ENCODE measurements around the gene ENGASE. TPM values are rescaled to one million over a fixed set of nuclear protein-coding genes. Genes with fewer than 3 reads are reported as not detected.

The ENGASE gene
- total and polyA plus RNA-seq, 2 of the 4 experiments (the other 2 are of a cell fraction) = 3.9 to 12.1 TPM

- no peak overlapping the region for H3K9ac ChIP-seq (ENCODE audit: low read depth, low read length)
- H2AK9ac ChIP-seq (replicated peaks; ENCODE audit: low read depth, low read length, poor library complexity) = no peak overlapping the region
- no peaks in the 10 kb centered on the region for H4K20me1 ChIP-seq (ENCODE audit: insufficient read depth, low read length)
- no peak overlapping the region for H4K91ac ChIP-seq (ENCODE audit: insufficient read depth, low read depth, low read length)
- H3K4me2 ChIP-seq (ENCODE audit: low read depth, low read length) = no peak overlapping the region
- H3K23ac ChIP-seq (ENCODE audit: low read depth, low read length) = no peak overlapping the region
- ChIA-PET CTCF (no interaction called here), POLR2A (ENCODE audit: unreplicated experiment) (interaction anchor here (0.6 kb wide), 1 partner anchor 20 kb away, joined by 9 read pairs; the partner anchor contains the start of gene CANT1)
- no peak overlapping the region for H3K18ac ChIP-seq (ENCODE audit: low read depth, low read length)
- H2BK15ac ChIP-seq (ENCODE audit: low read depth, low read length) = no peak overlapping the region
- no peak overlapping the region for H4K5ac ChIP-seq (ENCODE audit: low read depth, low read length)
- H2BK120ac ChIP-seq (ENCODE audit: low read depth, low read length) = no peak overlapping the region
- peaks cover 28% of the 10 kb centered on the region for H3K9me1 ChIP-seq (ENCODE audit: insufficient read depth, low read length)
- ATAC-seq (ENCODE audit: low read depth) (no peak), DNase-seq (no peak)
- H3K27ac ChIP-seq (ENCODE audit: insufficient read depth, low read length) = no peak overlapping the region
- intact Hi-C loops (cut with micrococcal nuclease) = no loop called here
- H3K14ac ChIP-seq (replicated peaks; ENCODE audit: low read depth, low read length) = no peak overlapping the region
- dilution Hi-C loops (cut with HindIII; ENCODE audit: low sequenced_read_pairs, unreplicated experiment) = no loop called here
- no peak overlapping the region for H3K56ac ChIP-seq (ENCODE audit: extremely low read depth, insufficient read depth, low read length)
- no peak overlapping the region for H3K4ac ChIP-seq (ENCODE audit: low read depth, low read length)
- H3K4me3 ChIP-seq (ENCODE audit: insufficient read depth, low read depth, low read length) = no peak overlapping the region
- peaks cover 7 to 31% of the 10 kb centered on the region in 2 experiments; a peak in 2 of 4 replicates for H3K79me1 ChIP-seq (ENCODE audit: low read depth in 1 of 2, low read length in 2 of 2)
- BruUV-seq (replicated peaks) = no TSS peak
- H2BK20ac ChIP-seq (ENCODE audit: low read depth, low read length) = no peak overlapping the region
- H2BK5ac ChIP-seq (ENCODE audit: low read depth, low read length, poor library complexity, severe bottlenecking) = no peak overlapping the region
- TF ChIP-seq CEBPB (IDR thresholded peaks at IDR 0.05; ENCODE audit: low read depth, low read length) = no peak
- TF ChIP-seq FOS (IDR thresholded peaks at IDR 0.05; ENCODE audit: low read depth, low read length) = no peak
- TF ChIP-seq MAFK (IDR thresholded peaks at IDR 0.05; ENCODE audit: low read depth, low read length) = no peak
- no peak for TF ChIP-seq CHD1 (IDR thresholded peaks at IDR 0.05; ENCODE audit: low read depth, low read length)
- TF ChIP-seq, protein P1, sequence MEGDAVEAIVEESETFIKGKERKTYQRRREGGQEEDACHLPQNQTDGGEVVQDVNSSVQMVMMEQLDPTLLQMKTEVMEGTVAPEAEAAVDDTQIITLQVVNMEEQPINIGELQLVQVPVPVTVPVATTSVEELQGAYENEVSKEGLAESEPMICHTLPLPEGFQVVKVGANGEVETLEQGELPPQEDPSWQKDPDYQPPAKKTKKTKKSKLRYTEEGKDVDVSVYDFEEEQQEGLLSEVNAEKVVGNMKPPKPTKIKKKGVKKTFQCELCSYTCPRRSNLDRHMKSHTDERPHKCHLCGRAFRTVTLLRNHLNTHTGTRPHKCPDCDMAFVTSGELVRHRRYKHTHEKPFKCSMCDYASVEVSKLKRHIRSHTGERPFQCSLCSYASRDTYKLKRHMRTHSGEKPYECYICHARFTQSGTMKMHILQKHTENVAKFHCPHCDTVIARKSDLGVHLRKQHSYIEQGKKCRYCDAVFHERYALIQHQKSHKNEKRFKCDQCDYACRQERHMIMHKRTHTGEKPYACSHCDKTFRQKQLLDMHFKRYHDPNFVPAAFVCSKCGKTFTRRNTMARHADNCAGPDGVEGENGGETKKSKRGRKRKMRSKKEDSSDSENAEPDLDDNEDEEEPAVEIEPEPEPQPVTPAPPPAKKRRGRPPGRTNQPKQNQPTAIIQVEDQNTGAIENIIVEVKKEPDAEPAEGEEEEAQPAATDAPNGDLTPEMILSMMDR (conservative IDR thresholded peaks at IDR 0.05; ENCODE audit: low read depth, low read length) = no peak
- TF ChIP-seq RCOR1 (IDR thresholded peaks at IDR 0.05; ENCODE audit: insufficient replicate concordance, low read length) = no peak
- no peak for TF ChIP-seq MXI1 (IDR thresholded peaks at IDR 0.05; ENCODE audit: borderline replicate concordance, low read depth, low read length)
- no peak for TF ChIP-seq BHLHE40 (IDR thresholded peaks at IDR 0.05; ENCODE audit: low read depth, low read length)
- no peak for TF ChIP-seq SMC3 (IDR thresholded peaks at IDR 0.05; ENCODE audit: low read depth, low read length)
- TF ChIP-seq RAD21 (IDR thresholded peaks at IDR 0.05; ENCODE audit: low read length) = no peak
- TF ChIP-seq NFE2L2 (IDR thresholded peaks at IDR 0.05; ENCODE audit: low read depth, low read length) = no peak
- TF ChIP-seq POLR2A (IDR thresholded peaks at IDR 0.05; ENCODE audit: low read depth, low read length) = no peak
- no peak for TF ChIP-seq RFX5 (IDR thresholded peaks at IDR 0.05; ENCODE audit: low read depth, low read length)
- no peak for TF ChIP-seq ELK1 (IDR thresholded peaks at IDR 0.05; ENCODE audit: borderline replicate concordance, low read depth, low read length)
- in situ Hi-C loops (cut with MboI; ENCODE audit: low sequenced_read_pairs) = no loop called here
- no peaks in the 10 kb centered on the region for H3K9me3 ChIP-seq (ENCODE audit: control insufficient read depth, insufficient read depth, low read length)
- no peaks in the 10 kb centered on the region for H3K27me3 ChIP-seq (ENCODE audit: control insufficient read depth, insufficient read depth, low read length)
- peak overlapping the region; percentile 45 for H2AK5ac ChIP-seq (ENCODE audit: low read depth, low read length)
- no peaks in the 10 kb centered on the region for H3K36me3 ChIP-seq (ENCODE audit: control insufficient read depth, insufficient read depth, low read length)
- no peak overlapping the region for H2AFZ ChIP-seq (replicated peaks; ENCODE audit: low read length, poor library complexity)
- H3K4me1 ChIP-seq (ENCODE audit: control insufficient read depth, insufficient read depth, low read length) = peaks cover 29% of the 10 kb centered on the region
- H4K8ac ChIP-seq (ENCODE audit: low read depth in 2 of 2, low read length in 2 of 2) = no peak overlapping the region
- 100% methylated on average over 1 of the region's 16 CpGs; no CpG with 5 or more reads in 1 of the 2 experiments for WGBS, 2 experiments (ENCODE audit: extremely low coverage in 2 of 2, insufficient read length in 1 of 2)
These were observed 45.2 kb upstream of the ENGASE start for GRCh38 chr17:79029327-79030009.
